NCI-H2107 treated with DMSO at 0.1 percent for 48 hours (cell line): ENCODE data around the gene LRRC41.
A peak's percentile ranks its signal among the peaks of the same experiment; 100 is the strongest.
"Not testable (repeated sequence)": the region's sequence is repeated elsewhere in the genome, so short reads cannot be mapped to it uniquely, and the experiment has no call there.

Experiments
- DNase-seq: peaks from one replicate; lab custom pipeline; 2025; ENCODE audit not compliant: unreplicated experiment; lab: John Stamatoyannopoulos, UW

The LRRC41 gene

GRCh38 chr1:46285730-46286477 is 17.5 kb downstream of the LRRC41 start:
- DNase-seq = peak; percentile 95

DNA sequence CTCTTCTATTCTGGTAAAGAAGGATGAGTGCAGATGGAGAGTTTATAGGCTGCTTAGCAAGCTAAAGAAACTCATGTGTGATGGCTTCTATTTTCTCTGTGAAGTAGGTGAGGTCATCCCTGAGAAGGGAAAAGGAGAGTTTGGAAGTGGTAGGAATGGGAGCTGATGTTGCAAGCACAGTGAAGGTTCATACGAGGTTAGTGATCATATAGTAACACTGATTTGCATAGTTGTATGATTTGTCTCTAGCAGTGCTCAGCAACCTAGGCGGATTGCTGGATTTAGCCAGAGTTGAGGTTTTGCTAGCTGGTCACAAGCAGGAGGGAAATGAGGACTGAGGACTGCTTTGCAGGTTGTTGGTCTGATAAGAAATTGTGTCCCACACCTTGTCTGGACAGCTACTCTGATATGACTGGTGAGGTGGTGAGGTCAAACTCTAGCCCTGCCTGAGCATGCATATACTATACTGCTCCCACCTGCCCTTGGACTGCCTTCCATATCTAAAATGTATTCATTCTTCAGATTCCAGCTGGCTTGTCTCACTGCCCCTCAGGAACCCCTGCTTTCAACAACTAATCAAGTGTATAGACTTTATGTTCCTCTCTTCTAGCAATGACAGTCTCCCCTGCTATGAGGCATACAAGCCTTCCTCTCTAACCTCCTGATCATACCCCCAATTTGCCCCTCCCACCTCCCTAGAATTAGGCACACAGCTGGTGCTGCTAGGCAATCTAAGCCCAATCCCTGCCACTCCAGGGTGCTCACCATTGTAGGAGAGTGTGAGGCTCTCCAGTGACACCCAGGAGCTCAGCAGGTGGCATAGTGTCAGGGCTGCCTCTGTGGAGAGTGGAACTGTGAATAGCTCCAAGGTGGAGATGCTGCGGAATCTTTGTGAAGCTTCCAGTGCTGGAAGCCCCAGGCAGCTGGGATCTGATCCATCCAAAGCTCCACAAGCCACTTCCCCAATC is 18.5 kb downstream of the LRRC41 start:
- DNase-seq = peak; percentile 82

DNA sequence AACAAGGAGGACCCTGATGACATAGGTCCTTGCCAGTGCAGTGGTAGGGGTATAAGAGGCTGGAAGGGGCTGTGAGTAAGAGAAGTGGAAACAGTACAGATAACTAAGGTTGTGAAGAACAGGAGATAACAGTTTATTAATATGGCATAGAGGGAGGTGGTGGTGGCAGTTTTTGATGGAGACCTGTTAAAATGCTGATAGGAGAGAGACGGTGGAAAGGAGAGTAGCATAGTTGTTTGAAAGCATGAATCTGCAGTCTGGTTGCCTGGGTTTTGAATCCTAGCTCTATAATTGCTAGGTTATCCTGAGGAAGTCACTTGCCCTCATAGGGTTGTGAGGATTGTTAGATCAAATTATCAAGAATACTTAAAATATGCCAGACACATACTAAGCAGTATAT is 19.4 kb downstream of the LRRC41 start:
- DNase-seq = no peak

DNA sequence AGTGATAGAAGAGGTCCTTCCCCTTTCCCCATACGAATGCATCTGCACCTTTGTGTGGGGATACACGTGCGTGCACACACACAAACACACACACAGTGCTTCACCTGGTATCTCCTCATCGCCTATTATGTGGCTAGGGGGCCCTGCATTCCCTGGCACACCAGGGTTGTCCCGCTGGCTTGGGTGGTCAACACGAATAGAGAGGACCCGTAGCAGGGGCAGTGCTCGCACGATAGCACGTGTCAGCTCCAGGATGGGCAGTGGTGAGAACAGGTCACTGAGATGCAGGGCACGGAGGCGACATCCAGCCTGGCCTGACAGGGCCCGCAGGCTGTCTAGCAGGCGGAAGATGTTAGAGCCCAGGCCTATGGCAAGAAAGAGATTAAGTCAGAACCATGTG is 22.4 kb downstream of the LRRC41 start:
- no peak for DNase-seq

DNA sequence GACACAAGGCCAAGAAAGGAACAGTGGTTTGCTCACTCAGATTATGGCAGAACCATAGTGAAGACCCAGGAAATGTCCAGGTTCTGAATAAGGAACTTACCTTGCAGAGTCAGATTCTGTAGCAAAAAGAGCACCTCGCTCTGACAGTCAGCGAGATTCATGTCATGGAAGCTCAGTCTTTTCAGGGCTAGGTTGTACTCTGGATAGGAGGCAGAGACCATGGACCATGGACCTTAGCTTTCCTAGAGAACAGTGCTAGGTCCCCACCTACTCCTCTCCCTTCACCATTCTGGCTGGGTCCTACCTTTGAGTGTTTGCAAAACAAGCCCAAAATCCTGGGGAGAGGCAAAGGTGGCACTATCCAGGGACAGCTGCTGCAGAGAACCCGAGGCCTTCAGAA is 23.3 kb downstream of the LRRC41 start:
- no peak for DNase-seq

GRCh38 chr1:46278807-46279206 is 24.6 kb downstream of the LRRC41 start:
- no peak for DNase-seq

DNA sequence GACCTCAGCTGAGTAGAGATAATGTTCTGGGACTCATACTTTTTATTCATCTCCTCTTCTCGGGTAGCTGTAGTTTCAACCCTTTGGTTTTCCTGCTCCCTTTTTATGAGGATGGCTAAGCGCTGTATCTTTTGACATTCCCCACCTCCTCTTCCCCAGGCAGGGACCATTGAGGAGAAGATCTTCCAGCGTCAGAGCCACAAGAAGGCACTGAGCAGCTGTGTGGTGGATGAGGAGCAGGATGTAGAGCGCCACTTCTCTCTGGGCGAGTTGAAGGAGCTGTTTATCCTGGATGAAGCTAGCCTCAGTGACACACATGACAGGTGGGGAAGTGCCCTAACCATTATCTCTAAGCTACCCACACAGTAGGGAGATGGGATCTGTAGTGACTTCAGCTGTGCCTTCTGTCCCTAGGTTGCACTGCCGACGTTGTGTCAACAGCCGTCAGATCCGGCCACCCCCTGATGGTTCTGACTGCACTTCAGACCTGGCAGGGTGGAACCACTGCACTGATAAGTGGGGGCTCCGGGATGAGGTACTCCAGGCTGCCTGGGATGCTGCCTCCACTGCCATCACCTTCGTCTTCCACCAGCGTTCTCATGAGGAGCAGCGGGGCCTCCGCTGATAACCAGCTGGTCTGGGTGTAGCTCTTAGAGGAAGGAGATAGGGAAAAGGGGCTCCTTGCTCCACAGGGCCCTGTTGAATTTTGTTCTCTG is 25.6 kb downstream of the LRRC41 start:
- DNase-seq = no peak

- DNase-seq = no peak
Observed at GRCh38 chr1:46275030-46275337, 28.4 kb downstream of the LRRC41 start.

GRCh38 chr1:46274225-46275029 is 29.0 kb downstream of the LRRC41 start:
- DNase-seq = no peak

- no peak for DNase-seq
Observed at GRCh38 chr1:46268578-46268977, 34.8 kb downstream of the LRRC41 start.

DNA sequence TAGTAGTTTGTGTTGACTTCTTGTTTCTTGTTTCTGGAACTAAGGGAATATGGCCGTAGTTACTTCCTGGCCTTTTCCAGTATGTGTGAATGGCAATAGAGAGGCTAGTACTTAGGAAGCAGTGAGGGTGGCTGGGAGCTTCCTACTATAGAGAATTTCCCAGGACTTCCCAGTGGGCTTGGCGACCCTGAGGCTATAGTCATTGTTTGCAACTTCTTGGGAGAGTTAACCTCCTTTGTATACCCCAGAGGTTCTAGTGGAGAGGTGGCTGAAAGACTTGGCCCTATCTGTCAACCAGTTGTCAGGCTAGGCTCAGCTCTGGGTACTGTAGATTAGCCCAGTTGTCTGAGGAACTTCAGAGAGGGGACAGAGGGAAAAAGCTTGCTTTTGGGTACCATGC is 40.3 kb downstream of the LRRC41 start:
- DNase-seq = no peak

- DNase-seq = no peak
Observed at GRCh38 chr1:46262508-46262907, 40.9 kb downstream of the LRRC41 start.

GRCh38 chr1:46256523-46256922 is 46.9 kb downstream of the LRRC41 start:
- DNase-seq = no peak

DNA sequence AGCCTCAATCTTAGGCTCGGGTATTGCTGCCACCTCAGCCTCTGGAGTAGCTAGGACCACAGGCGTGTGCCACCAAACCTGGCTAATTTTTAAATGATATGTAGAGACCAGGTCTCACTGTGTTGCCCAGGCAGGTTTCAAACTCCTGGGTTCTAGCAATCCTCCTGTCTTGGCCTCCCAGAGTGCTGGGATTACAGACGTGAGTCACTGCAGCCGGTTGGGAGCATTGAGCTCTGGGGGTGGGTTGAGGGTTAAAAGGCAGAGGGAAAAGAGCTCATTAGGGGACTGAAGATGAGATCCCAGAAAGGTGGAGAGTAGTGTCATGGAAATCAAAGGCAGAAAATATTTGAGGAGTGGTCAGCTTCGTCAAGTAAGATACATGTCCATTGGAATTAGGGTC is 48.7 kb downstream of the LRRC41 start:
- DNase-seq = no peak

GRCh38 chr1:46248122-46248920 is 55.1 kb downstream of the LRRC41 start:
- DNase-seq = no peak

- peak; percentile 99 for DNase-seq
Observed at GRCh38 chr1:46247436-46248121, 55.8 kb downstream of the LRRC41 start, which contains the start of gene RAD54L. RAD54L (plus strand) TSS chr1:46247763; CDS start chr1:46248406, 643 bp downstream.

DNA sequence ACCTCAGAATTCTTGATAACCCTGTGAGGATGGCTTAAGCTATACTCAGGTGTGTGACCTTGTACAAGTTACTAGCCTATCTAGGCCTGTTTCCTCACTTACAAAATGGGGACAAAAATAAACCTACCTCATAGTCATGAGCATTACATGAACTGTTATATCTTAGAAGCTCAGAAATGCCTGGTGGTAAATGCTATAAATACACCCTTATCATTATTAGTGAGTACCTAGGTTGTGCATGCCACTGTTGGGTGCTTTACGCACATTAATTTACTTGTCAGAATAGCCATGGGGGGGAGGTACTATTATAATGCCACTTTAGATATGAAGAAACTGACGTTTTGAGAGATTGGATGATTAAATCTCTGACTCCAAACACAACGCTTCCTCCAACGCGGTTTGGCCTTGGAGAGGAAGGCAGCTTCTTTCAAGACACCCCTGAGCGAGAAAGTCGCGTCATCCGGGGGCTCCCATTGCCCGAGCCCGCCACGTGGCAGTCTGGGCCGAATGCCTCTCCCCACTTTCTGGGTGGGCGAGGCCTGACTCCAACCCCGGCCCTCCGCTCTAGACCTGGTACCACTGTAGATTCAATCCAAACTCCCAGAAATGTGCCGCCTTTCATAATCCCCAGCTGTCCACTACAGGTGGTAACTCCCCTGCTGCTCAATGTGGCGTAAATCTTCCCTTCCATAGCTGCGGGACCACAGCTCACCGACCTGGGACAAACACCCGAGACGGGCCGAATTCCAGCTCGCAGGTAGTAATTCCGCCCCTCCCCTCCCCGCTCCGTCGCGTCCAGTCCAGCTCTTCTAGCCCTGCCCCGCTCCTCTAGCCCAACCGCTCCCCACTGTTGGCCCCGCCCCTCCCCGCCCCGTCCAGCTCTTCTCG is 56.6 kb downstream of the LRRC41 start:
- no peak for DNase-seq

DNA sequence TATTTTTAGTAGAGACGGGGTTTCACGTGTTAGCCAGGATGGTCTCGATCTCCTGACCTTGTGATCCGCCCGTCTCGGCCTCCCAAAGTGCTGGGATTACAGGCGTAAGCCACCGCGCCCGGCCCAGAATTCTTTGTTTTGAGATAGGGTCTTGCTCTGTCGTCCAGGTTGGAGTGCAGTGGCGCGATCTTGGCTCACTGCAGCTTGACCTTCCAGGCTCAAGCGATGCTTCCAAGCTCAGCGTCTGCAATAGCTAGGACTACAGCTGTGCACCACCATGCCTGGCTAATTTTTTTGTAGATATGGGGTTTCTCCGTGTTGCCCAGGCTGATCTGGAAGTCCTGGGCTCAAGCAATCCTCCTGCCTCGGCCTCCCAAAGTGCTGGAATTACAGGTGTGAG is 57.3 kb downstream of the LRRC41 start:
- not testable (repeated sequence) for DNase-seq
